Measurements from ENCODE around the gene GALNS. TPM values are rescaled to one million over a fixed set of nuclear protein-coding genes. Genes with fewer than 3 reads are reported as not detected.
"Not testable (repeated sequence)": the region's sequence is repeated elsewhere in the genome, so short reads cannot be mapped to it uniquely, and the experiment has no call there.

The GALNS gene
- total RNA-seq, 1 donor from 2014 or later = 15.5 TPM

GRCh38 chr16:88893127-88893968 is 36.6 kb upstream of the GALNS start:
- Histone ChIP-seq H3K36me3 (peaks cover 33% of the 10 kb centered on the region), H3K27me3 (ENCODE audit: low read depth) (no peaks in the 10 kb centered on the region), H3K4me1 (peaks cover 13% of the 10 kb centered on the region), H3K4me3 (no peak overlapping the region), H3K9me3 (replicated peaks) (no peaks in the 10 kb centered on the region), H3K27ac (replicated peaks) (no peak overlapping the region)
- intact Hi-C loops (cut with micrococcal nuclease) = no loop called here
- no peak for TF ChIP-seq CTCF (IDR thresholded peaks at IDR 0.05; ENCODE audit: borderline replicate concordance)
- DNase-seq = no peak

GRCh38 chr16:88892065-88892464 is 35.3 kb upstream of the GALNS start:
- intact Hi-C loops (cut with micrococcal nuclease) = no loop called here
- no peak for DNase-seq

GRCh38 chr16:88891083-88891482 is 34.3 kb upstream of the GALNS start:
- no peaks in the 10 kb centered on the region for H3K27me3 ChIP-seq (ENCODE audit: low read depth)
- H3K4me3 ChIP-seq = no peak overlapping the region
- no peak for DNase-seq
- intact Hi-C loops (cut with micrococcal nuclease) = no loop called here
- H3K27ac ChIP-seq (replicated peaks) = no peak overlapping the region
- no peaks in the 10 kb centered on the region for H3K9me3 ChIP-seq (replicated peaks)
- no peak for TF ChIP-seq CTCF (IDR thresholded peaks at IDR 0.05; ENCODE audit: borderline replicate concordance)
- H3K36me3 ChIP-seq = peaks cover 17% of the 10 kb centered on the region
- H3K4me1 ChIP-seq = peaks cover 25% of the 10 kb centered on the region

More at GRCh38 chr16:88892065-88892464, 35.3 kb upstream of the GALNS start:
- no peak for TF ChIP-seq CTCF (IDR thresholded peaks at IDR 0.05; ENCODE audit: borderline replicate concordance)
- H3K4me3 ChIP-seq = no peak overlapping the region
- H3K4me1 ChIP-seq = peaks cover 22% of the 10 kb centered on the region
- peaks cover 22% of the 10 kb centered on the region for H3K36me3 ChIP-seq
- no peaks in the 10 kb centered on the region for H3K9me3 ChIP-seq (replicated peaks)
- H3K27me3 ChIP-seq (ENCODE audit: low read depth) = no peaks in the 10 kb centered on the region
- H3K27ac ChIP-seq (replicated peaks) = no peak overlapping the region

- H3K27me3 ChIP-seq (ENCODE audit: low read depth); H3K9me3 ChIP-seq (replicated peaks); DNase-seq; H3K4me3 ChIP-seq: not testable (repeated sequence)
- Histone ChIP-seq H3K4me1 (peaks cover 35% of the 10 kb centered on the region), H3K36me3 (peaks cover 27% of the 10 kb centered on the region), H3K27ac (replicated peaks) (peak overlapping the region; percentile 85)
- intact Hi-C loops (cut with micrococcal nuclease) = loop anchor here (10.0 kb wide), 1 partner anchor 45 kb away; no protein-coding TSS in a partner anchor
These were observed 33.1 kb upstream of the GALNS start for GRCh38 chr16:88889702-88890352.

- H3K4me1 ChIP-seq = peaks cover 35% of the 10 kb centered on the region
- H3K9me3 ChIP-seq (replicated peaks) = no peaks in the 10 kb centered on the region
- intact Hi-C loops (cut with micrococcal nuclease) = loop anchor here (10.0 kb wide), 1 partner anchor 46 kb away; no protein-coding TSS in a partner anchor
- peak overlapping the region; percentile 92 for H3K27ac ChIP-seq (replicated peaks)
- H3K4me3 ChIP-seq = no peak overlapping the region
- peaks cover 1% of the 10 kb centered on the region for H3K27me3 ChIP-seq (ENCODE audit: low read depth)
- H3K36me3 ChIP-seq = peaks cover 38% of the 10 kb centered on the region
- no peak for TF ChIP-seq CTCF (IDR thresholded peaks at IDR 0.05; ENCODE audit: borderline replicate concordance)
- DNase-seq = peak; percentile 75
These were observed 32.0 kb upstream of the GALNS start for GRCh38 chr16:88888461-88889387.

Data from left ventricle myocardium inferior (tissue), 1 donor.